HEK293 (cell line): ENCODE measurements around the gene PEX16.

ENCODE experiments used
- CTCF ChIA-PET: fragments of 350-600 bp; formaldehyde crosslinking; extraction: SDS; loops from one replicate; lab custom pipeline; 2021; ENCODE audit warnings: antibody characterized with exemption; lab: Yijun Ruan, JAX
- POLR2A ChIA-PET: fragments of 300-600 bp; formaldehyde crosslinking; extraction: SDS; loops from one replicate; lab custom pipeline; 2020; ENCODE audit warnings: antibody characterized with exemption, inconsistent platforms; lab: Yijun Ruan, JAX
- H3K27ac ChIP-seq: fragments of 200-500 bp; sonication (Bioruptor generic); 2 replicates; pipeline ENCODE4 v1.5.1; 2014; ENCODE audit warnings: low read depth, low read length, control low read depth, inconsistent platforms; ENCODE audit errors: extremely low read depth
- H3K36me3 ChIP-seq, 2 experiments: fragments of 200-500 bp in 1 of 2; sonication (Bioruptor generic) in 1 of 2; 1 replicate in 1 of 2; 2 replicates in 1 of 2; pipeline ENCODE4 v1.5.1; 2014 to 2017; ENCODE audit warnings: inconsistent platforms in 2 of 2, low read length in 2 of 2; ENCODE audit not compliant: control insufficient read depth in 2 of 2, insufficient read depth in 1 of 2
- H3K4me1 ChIP-seq: fragments of 200-500 bp; sonication (Bioruptor generic); 2 replicates; pipeline ENCODE4 v1.5.1; 2014; ENCODE audit warnings: mild to moderate bottlenecking, low read length, inconsistent platforms; ENCODE audit not compliant: control insufficient read depth, insufficient read depth
- H3K4me3 ChIP-seq: 2 replicates; pipeline ENCODE4 v1.5.1; 2011; ENCODE audit warnings: low read depth, mild to moderate bottlenecking, control low read depth, low read length, moderate library complexity
- H3K9me3 ChIP-seq: fragments of 200-500 bp; sonication (Bioruptor generic); 2 replicates; pipeline ENCODE4 v1.5.1; 2014; ENCODE audit warnings: low read depth, low read length, inconsistent platforms; ENCODE audit not compliant: control insufficient read depth, insufficient read depth
- CTCF ChIP-seq: fragments of 450-650 bp; formaldehyde crosslinking; IDR thresholded peaks from 2 replicates; pipeline ENCODE4 v1.5.1; 2016; ENCODE audit warnings: missing biosample characterization, missing genetic modification characterization
- GLI4 ChIP-seq: fragments of 450-650 bp; formaldehyde crosslinking; IDR thresholded peaks from 2 replicates; pipeline ENCODE4 v1.5.1; 2016; ENCODE audit warnings: missing biosample characterization, missing genetic modification characterization
- GLIS1 ChIP-seq: fragments of 450-650 bp; formaldehyde crosslinking; IDR thresholded peaks from 2 replicates; pipeline ENCODE4 v1.5.1; 2016; ENCODE audit warnings: missing biosample characterization, missing genetic modification characterization
- KLF17 ChIP-seq: fragments of 450-650 bp; formaldehyde crosslinking; IDR thresholded peaks from 2 replicates; pipeline ENCODE4 v1.5.1; 2016; ENCODE audit warnings: missing biosample characterization, missing genetic modification characterization
- KLF8 ChIP-seq: fragments of 450-650 bp; formaldehyde crosslinking; IDR thresholded peaks from 2 replicates; pipeline ENCODE4 v1.5.1; 2016; ENCODE audit warnings: missing biosample characterization, missing genetic modification characterization
- MYNN ChIP-seq: fragments of 450-650 bp; formaldehyde crosslinking; IDR thresholded peaks from 2 replicates; pipeline ENCODE4 v1.5.1; 2016; ENCODE audit warnings: missing biosample characterization, missing genetic modification characterization, borderline replicate concordance
- MZF1 ChIP-seq: fragments of 450-650 bp; formaldehyde crosslinking; IDR thresholded peaks from 2 replicates; pipeline ENCODE4 v1.5.1; 2017; ENCODE audit warnings: missing biosample characterization, missing genetic modification characterization, borderline replicate concordance
- SCRT1 ChIP-seq: fragments of 450-650 bp; formaldehyde crosslinking; IDR thresholded peaks from 2 replicates; pipeline ENCODE4 v1.5.1; 2016; ENCODE audit warnings: missing biosample characterization, missing genetic modification characterization, borderline replicate concordance
- ZBTB8A ChIP-seq: fragments of 450-650 bp; formaldehyde crosslinking; IDR thresholded peaks from 2 replicates; pipeline ENCODE4 v1.5.1; 2016; ENCODE audit warnings: missing biosample characterization, missing genetic modification characterization
- ZFP69B ChIP-seq: fragments of 450-650 bp; formaldehyde crosslinking; IDR thresholded peaks from 2 replicates; pipeline ENCODE4 v1.5.1; 2016; ENCODE audit warnings: missing biosample characterization, missing genetic modification characterization
- ZNF114 ChIP-seq: fragments of 450-650 bp; formaldehyde crosslinking; IDR thresholded peaks from 2 replicates; pipeline ENCODE4 v1.5.0; 2017; ENCODE audit warnings: missing biosample characterization, missing genetic modification characterization
- ZNF121 ChIP-seq: fragments of 450-650 bp; formaldehyde crosslinking; IDR thresholded peaks from 2 replicates; pipeline ENCODE4 v1.5.1; 2016; ENCODE audit warnings: missing biosample characterization, missing genetic modification characterization
- ZNF138 ChIP-seq: fragments of 450-650 bp; formaldehyde crosslinking; IDR thresholded peaks from 2 replicates; pipeline ENCODE4 v1.5.1; 2016; ENCODE audit warnings: missing biosample characterization, missing genetic modification characterization, borderline replicate concordance
- ZNF155 ChIP-seq: fragments of 450-650 bp; formaldehyde crosslinking; IDR thresholded peaks from 2 replicates; pipeline ENCODE4 v1.5.1; 2016; ENCODE audit warnings: missing biosample characterization, missing genetic modification characterization
- ZNF19 ChIP-seq: fragments of 450-650 bp; formaldehyde crosslinking; IDR thresholded peaks from 2 replicates; pipeline ENCODE4; 2016; ENCODE audit warnings: missing biosample characterization, missing genetic modification characterization, low read depth
- ZNF239 ChIP-seq: fragments of 450-650 bp; formaldehyde crosslinking; IDR thresholded peaks from 2 replicates; pipeline ENCODE4 v1.5.1; 2016; ENCODE audit warnings: missing biosample characterization, missing genetic modification characterization
- ZNF24 ChIP-seq: fragments of 450-650 bp; formaldehyde crosslinking; IDR thresholded peaks from 2 replicates; pipeline ENCODE4 v1.5.1; 2016; ENCODE audit warnings: missing biosample characterization, missing genetic modification characterization
- ZNF266 ChIP-seq: fragments of 450-650 bp; formaldehyde crosslinking; IDR thresholded peaks from 2 replicates; pipeline ENCODE4 v1.5.1; 2016; ENCODE audit warnings: missing biosample characterization, missing genetic modification characterization, low read depth
- ZNF292 ChIP-seq: fragments of 450-650 bp; formaldehyde crosslinking; IDR thresholded peaks from 2 replicates; pipeline ENCODE4 v1.5.1; 2016; ENCODE audit warnings: low read depth, missing biosample characterization, missing genetic modification characterization, borderline replicate concordance
- ZNF362 ChIP-seq: fragments of 450-650 bp; formaldehyde crosslinking; IDR thresholded peaks from 2 replicates; pipeline ENCODE4 v1.5.1; 2016; ENCODE audit warnings: missing biosample characterization, missing genetic modification characterization
- ZNF514 ChIP-seq: fragments of 450-650 bp; formaldehyde crosslinking; IDR thresholded peaks from 2 replicates; pipeline ENCODE4 v1.5.1; 2016; ENCODE audit warnings: missing biosample characterization, missing genetic modification characterization
- ZNF660 ChIP-seq: fragments of 450-650 bp; IDR thresholded peaks from 2 replicates; pipeline ENCODE4 v1.5.1; 2018; ENCODE audit warnings: missing biosample characterization, mild to moderate bottlenecking, missing genetic modification characterization
- ZNF692 ChIP-seq: fragments of 450-650 bp; formaldehyde crosslinking; IDR thresholded peaks from 2 replicates; pipeline ENCODE4 v1.5.1; 2016; ENCODE audit warnings: missing biosample characterization, missing genetic modification characterization
- ZNF792 ChIP-seq: fragments of 450-650 bp; formaldehyde crosslinking; IDR thresholded peaks from 2 replicates; pipeline ENCODE4 v1.5.1; 2016; ENCODE audit warnings: missing biosample characterization, missing genetic modification characterization
- ZSCAN23 ChIP-seq: fragments of 450-650 bp; formaldehyde crosslinking; IDR thresholded peaks from 2 replicates; pipeline ENCODE4 v1.5.1; 2016; ENCODE audit warnings: missing biosample characterization, missing genetic modification characterization

PEX16 gene

GRCh38 chr11:45960387-45961095, 42.9 kb upstream of the PEX16 start:
- no peak overlapping the region for H3K4me3 ChIP-seq
- H3K27ac ChIP-seq: no peak overlapping the region
- POLR2A ChIA-PET: no interaction called here
- H3K36me3 ChIP-seq: peaks cover 3 to 36% of the 10 kb centered on the region in 2 experiments; a peak in 2 of 3 replicates
- TF ChIP-seq MYNN (tag by site-specific recombination) (no peak), GLIS1 (tag by site-specific recombination) (no peak), ZNF660 (no peak), ZNF266 (tag by site-specific recombination) (no peak), ZNF692 (no peak), ZNF292 (tag by site-specific recombination) (no peak)
- no peaks in the 10 kb centered on the region for H3K4me1 ChIP-seq
- H3K9me3 ChIP-seq: no peaks in the 10 kb centered on the region
- CTCF ChIA-PET: interaction anchor here (0.6 to 2.2 kb wide), 3 partner anchors 46 to 88 kb away, joined by 3 to 9 read pairs (median 6); no protein-coding TSS in a partner anchor

- Histone ChIP-seq H3K36me3 (peaks cover 3 to 30% of the 10 kb centered on the region in 2 experiments; a peak in 2 of 3 replicates), H3K4me1 (no peaks in the 10 kb centered on the region), H3K9me3 (no peaks in the 10 kb centered on the region), H3K27ac (no peak overlapping the region), H3K4me3 (no peak overlapping the region)
- no peak for TF ChIP-seq ZSCAN23 (tag by site-specific recombination)
- no peak for TF ChIP-seq ZNF239 (tag by site-specific recombination)
- no peak for TF ChIP-seq ZNF24
- TF ChIP-seq ZNF514 (tag by site-specific recombination): no peak
- no peak for TF ChIP-seq ZNF121 (tag by site-specific recombination)
- TF ChIP-seq KLF17: no peak
- no peak for TF ChIP-seq ZNF155 (tag by site-specific recombination)
- no peak for TF ChIP-seq ZFP69B (tag by site-specific recombination)
- no peak for TF ChIP-seq ZNF792 (tag by site-specific recombination)
- no peak for TF ChIP-seq ZNF19 (tag by site-specific recombination)
- no peak for TF ChIP-seq KLF8 (tag by site-specific recombination)
- no peak for TF ChIP-seq MZF1
- no peak for TF ChIP-seq CTCF (tag by site-specific recombination)
- TF ChIP-seq GLI4 (tag by site-specific recombination): no peak
- TF ChIP-seq ZNF114 (tag by site-specific recombination): no peak
- no peak for TF ChIP-seq ZBTB8A
- TF ChIP-seq SCRT1 (tag by site-specific recombination): no peak
- no peak for TF ChIP-seq ZNF266 (tag by site-specific recombination)
- no peak for TF ChIP-seq ZNF362 (tag by site-specific recombination)
- TF ChIP-seq ZNF138: no peak
- POLR2A ChIA-PET: no interaction called here
- CTCF ChIA-PET: interaction anchor here (0.6 to 1.7 kb wide), 3 partner anchors 47 to 71 kb away, joined by 3 to 6 read pairs (median 4); no protein-coding TSS in a partner anchor
These were observed 42.2 kb upstream of the PEX16 start for GRCh38 chr11:45959851-45960250.
